Uterus (tissue), 2 donors: ENCODE measurements around the gene MALAT1.

Source experiments
- CTCF ChIP-seq, 4 experiments: fragments of 200-600 bp in 2 of 4; fragments of 450-650 bp in 2 of 4; sonication (generic) in 2 of 4; IDR thresholded peaks; one replicate each; pipeline ENCODE4 v1.5.1; 2016 to 2019; ENCODE audit warnings: antibody characterized with exemption in 4 of 4, mild to moderate bottlenecking in 2 of 4, moderate library complexity in 1 of 4
- POLR2A ChIP-seq, 2 donors: fragments of 450-650 bp; IDR thresholded peaks; one replicate each; pipeline ENCODE4 v1.6.1; 2016; ENCODE audit warnings: antibody characterized with exemption in 2 of 2, mild to moderate bottlenecking in 1 of 2, moderate library complexity in 1 of 2

GRCh38 chr11:65491163-65491465 is 7.7 kb upstream of the MALAT1 start:
- TF ChIP-seq CTCF (IDR thresholded peaks at IDR 0.05) = no peak
- TF ChIP-seq POLR2A (IDR thresholded peaks at IDR 0.05) = no peak
